GM18499 (cell line): ENCODE measurements around the gene SRGAP2C.
"Not testable (repeated sequence)": the region's sequence is repeated elsewhere in the genome, so short reads cannot be mapped to it uniquely, and the experiment has no call there.

Experiments used
- ATAC-seq: cut with Tn5 transposase; IDR thresholded peaks from one replicate; pipeline ENCODE4 v1.9.1; 2021; ENCODE audit warnings: moderate number of reproducible peaks; ENCODE audit not compliant: insufficient read depth, unreplicated experiment

Gene SRGAP2C

GRCh38 chr1:121224714-121225113 is 39.9 kb downstream of the SRGAP2C start:
- peak; percentile 95 for ATAC-seq

- not testable (repeated sequence) for ATAC-seq
Observed at GRCh38 chr1:121226295-121226904, 41.6 kb downstream of the SRGAP2C start.

- not testable (repeated sequence) for ATAC-seq
Observed at GRCh38 chr1:121226925-121227324, 42.1 kb downstream of the SRGAP2C start.

DNA sequence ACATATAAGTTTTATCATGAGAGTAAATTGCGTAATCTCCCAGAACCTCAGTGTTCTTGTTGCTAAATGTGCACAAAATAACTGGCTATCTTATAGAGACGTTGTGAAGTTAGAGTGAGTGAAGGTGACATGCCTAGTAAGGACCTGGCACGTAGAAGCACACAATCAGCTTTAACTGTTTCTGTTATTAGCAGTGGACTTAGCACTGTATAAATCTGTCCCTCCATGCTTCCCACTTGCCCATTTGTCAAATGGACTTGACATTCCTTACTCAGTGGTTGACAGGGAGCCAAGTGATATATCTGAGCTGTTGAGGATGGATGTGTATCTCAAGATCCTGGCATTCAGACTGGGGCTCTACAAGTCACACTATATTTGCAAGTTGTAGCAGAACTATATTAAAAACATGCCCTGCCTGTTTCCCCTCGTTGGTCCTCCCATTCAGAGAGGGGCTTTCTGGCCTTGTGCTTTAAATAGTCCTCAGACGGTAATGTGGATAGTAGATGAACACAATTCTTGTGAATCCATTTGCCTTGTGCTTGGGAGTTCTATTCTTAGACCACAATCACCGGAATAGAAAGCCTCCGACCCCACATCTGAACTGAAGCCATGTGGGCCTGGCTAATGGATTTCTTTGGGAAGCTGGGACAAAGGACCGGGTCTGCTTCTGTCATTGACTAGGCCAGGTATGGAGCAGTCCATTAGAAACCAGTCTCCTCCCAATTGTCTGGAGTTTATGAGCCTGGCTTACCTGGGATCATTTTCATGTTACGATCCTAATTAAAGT is 43.0 kb downstream of the SRGAP2C start:
- not testable (repeated sequence) for ATAC-seq

DNA sequence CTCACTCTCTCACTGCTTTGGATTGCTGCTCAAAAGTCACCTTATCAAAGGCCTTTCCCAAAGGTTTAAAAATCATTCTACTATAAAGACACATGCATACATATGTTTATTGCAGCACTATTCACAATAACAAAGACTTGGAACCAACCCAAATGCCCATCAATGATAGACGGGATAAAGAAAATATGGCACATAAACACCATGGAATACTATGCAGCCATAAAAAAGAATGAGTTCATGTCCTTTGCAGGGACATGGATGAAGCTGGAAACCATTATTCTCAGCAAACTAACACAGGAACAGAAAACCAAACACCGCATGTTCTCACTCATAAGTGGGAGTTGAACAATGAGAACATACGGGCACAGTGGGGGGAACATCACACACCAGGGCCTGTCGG is 45.9 kb downstream of the SRGAP2C start:
- not testable (repeated sequence) for ATAC-seq

DNA sequence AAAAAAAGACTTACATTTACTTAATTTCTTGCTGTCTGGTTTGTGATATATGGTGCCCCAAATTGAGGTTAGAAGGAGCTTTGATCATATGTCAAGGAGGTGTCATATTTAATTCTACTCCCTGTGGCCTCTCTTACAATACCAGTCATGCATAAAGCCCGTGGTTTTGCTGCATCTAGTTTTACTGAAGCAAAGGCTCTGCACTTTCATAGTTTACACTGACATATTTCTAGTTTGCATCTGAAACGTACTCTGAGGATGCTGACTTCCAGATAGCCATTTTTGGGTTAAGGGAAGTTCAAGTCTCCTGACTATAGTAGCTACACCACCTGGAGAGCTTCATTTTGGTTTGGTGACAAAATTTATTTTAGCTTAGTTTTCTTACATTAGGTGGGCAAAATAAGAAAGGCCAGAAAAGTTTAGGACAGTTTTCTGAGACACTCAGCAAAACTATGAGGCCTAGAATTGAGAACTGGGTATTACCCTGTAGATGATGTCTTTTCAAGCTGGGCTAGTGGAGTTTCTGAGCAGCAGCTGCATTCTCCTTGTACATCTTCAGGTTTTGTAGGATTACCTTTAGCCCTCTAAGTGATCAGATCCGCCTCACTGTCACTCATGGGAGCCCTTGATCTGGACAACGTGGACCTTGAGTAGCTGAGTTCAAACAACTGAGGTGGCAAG is 47.8 kb downstream of the SRGAP2C start:
- not testable (repeated sequence) for ATAC-seq

- ATAC-seq = not testable (repeated sequence)
Observed at GRCh38 chr1:121234090-121234759, 49.5 kb downstream of the SRGAP2C start.

DNA sequence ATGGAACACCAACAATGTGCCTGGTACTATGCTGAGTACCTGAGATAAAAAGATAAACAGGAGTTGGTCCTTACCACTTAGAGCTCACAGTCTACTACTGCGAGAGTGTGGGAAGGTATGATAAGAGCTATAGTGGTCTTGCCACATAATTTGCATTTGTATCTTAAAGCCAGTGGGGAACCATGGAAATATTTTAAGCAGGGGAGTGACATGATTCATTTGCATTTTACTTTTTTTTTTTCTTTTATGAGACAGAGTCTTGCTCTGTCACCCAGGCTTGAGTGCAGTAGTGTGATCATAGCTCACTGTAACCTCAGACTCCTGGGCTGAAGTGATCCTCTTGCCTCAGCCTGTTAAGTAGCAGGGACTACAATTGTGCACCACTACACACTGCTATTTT is 53.6 kb downstream of the SRGAP2C start:
- ATAC-seq = peak; percentile 99

DNA sequence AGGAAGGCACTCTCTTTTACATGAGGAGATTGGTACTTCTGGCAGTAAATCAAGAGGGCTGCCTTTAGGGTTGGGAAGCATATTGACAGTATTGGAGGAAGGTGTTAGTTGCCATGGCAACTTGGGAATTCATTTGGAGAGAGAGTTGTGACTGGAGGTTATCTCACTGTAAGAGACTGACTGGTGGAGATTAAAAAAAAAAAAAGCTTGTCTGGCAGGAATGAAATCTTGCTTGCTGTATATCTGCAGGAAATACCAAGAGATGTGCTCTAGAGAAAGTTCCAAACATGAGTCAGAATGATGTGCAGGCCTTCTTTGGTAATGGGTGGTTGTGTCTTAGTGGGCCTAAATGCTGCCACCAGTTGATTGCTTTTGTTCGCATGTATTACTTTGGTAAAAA is 59.1 kb downstream of the SRGAP2C start:
- not testable (repeated sequence) for ATAC-seq

- ATAC-seq = not testable (repeated sequence)
Observed at GRCh38 chr1:121246399-121246798, 61.6 kb downstream of the SRGAP2C start.

DNA sequence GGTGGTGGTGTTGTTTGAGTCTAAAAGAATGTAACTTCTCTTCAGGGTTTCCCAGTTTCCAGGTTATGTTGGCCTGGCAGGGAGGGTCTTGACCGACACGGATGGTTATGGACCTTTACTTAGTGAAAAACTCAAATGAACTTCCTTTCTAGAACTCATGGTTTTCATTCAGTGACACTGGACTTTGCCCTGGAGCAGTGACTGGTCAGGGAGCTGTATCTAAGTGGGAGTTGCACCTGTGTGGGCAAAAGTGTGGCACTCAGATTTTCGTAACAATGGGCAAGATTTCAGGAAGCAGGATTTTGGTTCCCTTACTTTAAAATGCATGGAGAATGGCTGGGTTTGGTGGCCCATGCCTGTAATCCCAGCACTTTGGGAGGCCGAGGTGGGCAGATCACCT is 67.9 kb downstream of the SRGAP2C start:
- not testable (repeated sequence) for ATAC-seq

- ATAC-seq = not testable (repeated sequence)
Observed at GRCh38 chr1:121254618-121255017, 69.8 kb downstream of the SRGAP2C start.

DNA sequence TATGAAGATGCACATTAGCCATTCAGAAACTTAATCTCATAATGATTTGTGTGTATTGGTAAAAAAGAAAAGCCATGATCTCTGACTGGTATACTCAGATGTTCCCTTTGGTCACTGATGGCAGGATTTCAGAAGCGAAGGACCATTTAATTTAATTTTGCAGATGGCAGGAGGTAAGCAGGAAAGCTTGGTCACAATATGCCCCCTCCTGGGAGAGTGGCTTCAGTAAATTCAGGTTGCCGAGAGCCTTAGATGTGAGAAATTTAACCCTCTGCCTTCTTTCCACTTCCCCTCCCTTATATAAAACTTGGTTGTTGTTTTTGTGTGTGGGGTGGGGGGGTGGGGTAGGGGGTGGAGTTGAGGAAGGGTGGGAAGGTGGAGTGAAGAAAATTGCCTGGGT is 72.9 kb downstream of the SRGAP2C start:
- not testable (repeated sequence) for ATAC-seq

- ATAC-seq = not testable (repeated sequence)
Observed at GRCh38 chr1:121258134-121258533, 73.4 kb downstream of the SRGAP2C start.

DNA sequence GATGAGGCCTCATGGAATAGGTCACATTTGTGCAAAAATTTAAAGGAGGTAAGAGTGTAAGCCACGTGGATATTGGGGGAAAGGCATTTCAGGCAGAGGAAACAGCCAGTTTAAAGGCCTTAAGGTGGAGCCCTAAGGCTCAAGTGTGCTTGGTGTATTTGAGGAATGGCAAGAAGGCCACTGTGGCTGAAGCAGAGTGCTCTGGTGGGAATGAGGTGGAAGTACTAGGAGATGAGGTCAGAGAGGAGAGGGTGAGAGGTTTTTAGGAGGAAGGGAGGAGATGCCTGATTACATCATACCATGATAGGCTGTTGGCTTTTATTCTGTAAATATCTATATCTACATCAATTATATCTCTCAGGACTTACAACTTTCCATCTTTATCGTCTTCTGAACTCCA is 75.4 kb downstream of the SRGAP2C start:
- ATAC-seq = not testable (repeated sequence)

- ATAC-seq = not testable (repeated sequence)
Observed at GRCh38 chr1:121262163-121262562, 77.4 kb downstream of the SRGAP2C start.

GRCh38 chr1:121263789-121264244 is 79.0 kb downstream of the SRGAP2C start:
- ATAC-seq = peak; percentile 64

DNA sequence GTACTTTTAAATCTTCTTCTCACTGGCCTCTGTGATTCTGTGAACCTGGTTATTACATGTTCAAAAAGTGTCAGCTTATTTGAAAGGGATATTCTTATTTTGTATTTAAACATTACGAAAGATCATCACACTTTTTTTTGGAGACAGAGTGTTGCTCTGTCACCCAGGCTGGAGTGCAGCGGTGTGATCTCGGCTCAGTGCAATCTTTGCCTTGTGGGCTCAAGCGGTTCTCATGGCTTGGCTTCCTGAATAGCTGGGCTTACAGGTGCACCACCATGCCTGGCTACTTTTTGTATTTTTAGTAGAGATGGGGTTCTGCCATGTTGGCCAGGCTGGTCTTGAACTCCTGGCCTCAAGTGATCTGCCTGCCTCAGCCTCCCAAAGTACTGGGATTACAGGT is 82.3 kb downstream of the SRGAP2C start:
- not testable (repeated sequence) for ATAC-seq

DNA sequence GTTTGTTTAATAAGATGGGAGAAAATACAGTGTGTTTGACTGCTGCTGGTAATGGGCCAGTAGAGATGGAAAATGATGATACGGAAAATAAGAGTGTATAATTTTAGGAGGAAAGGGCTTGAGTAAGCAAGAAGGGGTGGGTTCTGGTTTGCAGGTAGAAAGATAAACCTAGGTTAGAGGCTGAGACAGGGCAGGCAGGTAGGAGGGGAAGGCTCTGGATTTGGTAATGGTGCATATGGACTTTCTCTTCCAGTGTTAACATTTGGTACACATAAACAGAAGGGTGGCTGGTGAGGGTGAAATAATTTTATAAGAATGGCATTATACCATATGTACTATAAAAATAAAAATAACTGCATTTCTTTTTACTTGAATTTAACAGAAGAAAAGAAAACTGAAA is 84.5 kb downstream of the SRGAP2C start:
- ATAC-seq = not testable (repeated sequence)

DNA sequence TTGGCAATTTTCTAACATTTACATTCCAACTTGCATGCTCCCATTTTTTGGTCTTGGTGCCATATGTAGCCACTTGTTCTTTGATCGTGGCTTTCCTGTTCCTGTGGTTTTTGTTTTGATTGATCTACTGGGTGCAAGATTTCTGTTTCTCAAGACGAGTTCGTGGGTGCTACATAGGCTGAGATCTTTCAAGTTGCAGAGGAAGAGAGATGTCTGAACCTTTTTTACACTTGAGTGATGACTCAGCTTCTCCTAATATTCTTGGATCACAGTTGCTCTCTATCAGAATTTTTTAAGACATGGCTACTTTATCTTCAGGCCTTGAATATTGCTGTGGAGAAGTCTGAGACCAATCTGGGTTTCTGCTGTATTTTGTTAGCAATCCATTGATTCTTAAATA is 85.2 kb downstream of the SRGAP2C start:
- not testable (repeated sequence) for ATAC-seq
